ENCODE data around the gene FAM124A. TPM values are rescaled to one million over a fixed set of nuclear protein-coding genes. Genes with fewer than 3 reads are reported as not detected.

FAM124A gene
- total and polyA plus RNA-seq, 7 experiments from 2014 or later: 0.12 to 0.85 TPM; not detected in 5

DNA sequence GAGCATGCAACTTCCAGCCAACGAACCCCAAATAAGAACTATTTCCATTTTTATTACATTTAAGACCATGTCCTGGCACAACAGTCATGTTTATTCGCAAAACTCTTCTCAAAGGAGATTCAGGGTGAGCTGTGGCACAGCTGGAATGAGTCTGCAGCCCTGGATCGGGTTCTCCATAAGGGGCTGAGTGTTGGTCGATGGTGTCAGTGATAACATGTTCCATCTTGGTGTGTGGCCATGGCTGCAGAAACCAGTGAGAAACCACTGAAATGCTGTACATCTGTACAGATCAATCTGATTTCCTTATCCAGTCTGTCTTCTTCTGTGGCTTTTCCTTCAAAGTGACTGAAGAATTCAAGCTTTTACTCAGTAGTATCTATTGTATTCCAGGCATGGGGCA, 15.2 kb downstream of the FAM124A start:
- Mint-ChIP-seq H3K27ac (no peak overlapping the region), H3K9me3 (peaks cover 0 to 4% (median 0%) of the 10 kb centered on the region in 11 donors), H3K36me3 (no peaks in the 10 kb centered on the region), H3K4me3 (no peak overlapping the region), H3K27me3 (peaks cover 10 to 28% (median 20%) of the 10 kb centered on the region in 5 donors), H3K4me1 (peaks cover 0 to 1% (median 0%) of the 10 kb centered on the region in 7 donors)
- Histone ChIP-seq H3K4me3 (ENCODE audit: low read length) (no peak overlapping the region), H3K36me3 (ENCODE audit: control insufficient read depth in 2 of 3, insufficient read depth in 3 of 3, low read length in 3 of 3) (no peaks in the 10 kb centered on the region), H3K4me1 (ENCODE audit: control insufficient read depth in 2 of 2, insufficient read depth in 2 of 2, low read length in 2 of 2) (no peaks in the 10 kb centered on the region), H3K9me3 (ENCODE audit: control insufficient read depth in 2 of 3, low read length in 3 of 3) (no peaks in the 10 kb centered on the region), H3K27me3 (ENCODE audit: control insufficient read depth in 2 of 2, insufficient read depth in 2 of 2, low read length in 2 of 2) (no peaks in the 10 kb centered on the region), H3K27ac (ENCODE audit: low read depth, low read length) (no peak overlapping the region)
- ChIA-PET POLR2A (no interaction called here), CTCF (no interaction called here)
- intact Hi-C loops (cut with micrococcal nuclease): no loop called here
- ATAC-seq (no peak), DNase-seq (no peak)

DNA sequence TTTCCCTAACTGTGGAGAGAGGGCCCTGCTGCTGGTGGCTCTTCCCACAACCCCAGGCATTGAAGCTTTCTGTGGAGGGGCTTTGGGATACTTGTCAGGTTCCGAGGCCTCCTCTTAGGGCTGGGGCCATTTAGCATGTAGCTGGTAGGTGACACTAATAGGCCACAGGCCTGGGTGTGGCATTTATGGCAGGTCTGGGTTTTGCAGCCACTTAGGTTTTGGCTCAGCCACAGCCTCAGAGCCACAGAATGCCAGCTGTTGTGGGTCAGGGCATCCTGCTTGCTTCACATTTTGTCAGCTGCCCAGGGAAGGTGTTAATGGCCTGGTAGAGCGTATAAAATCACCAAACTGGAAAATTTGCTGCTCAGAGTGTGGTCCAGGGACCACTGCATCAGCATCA, 15.7 kb downstream of the FAM124A start:
- Mint-ChIP-seq H3K4me1 (peaks cover 0 to 1% (median 0%) of the 10 kb centered on the region in 7 donors), H3K36me3 (no peaks in the 10 kb centered on the region), H3K27me3 (peaks cover 10 to 25% (median 17%) of the 10 kb centered on the region in 5 donors), H3K4me3 (no peak overlapping the region), H3K27ac (no peak overlapping the region), H3K9me3 (peaks cover 0 to 4% (median 0%) of the 10 kb centered on the region in 11 donors)
- POLR2A ChIA-PET: no interaction called here
- no peak for ATAC-seq
- Histone ChIP-seq H3K36me3 (ENCODE audit: control insufficient read depth in 2 of 3, insufficient read depth in 3 of 3, low read length in 3 of 3) (no peaks in the 10 kb centered on the region), H3K9me3 (ENCODE audit: control insufficient read depth in 2 of 3, low read length in 3 of 3) (no peaks in the 10 kb centered on the region), H3K4me1 (ENCODE audit: control insufficient read depth in 2 of 2, insufficient read depth in 2 of 2, low read length in 2 of 2) (no peaks in the 10 kb centered on the region), H3K4me3 (ENCODE audit: low read length) (no peak overlapping the region), H3K27ac (ENCODE audit: low read depth, low read length) (no peak overlapping the region), H3K27me3 (ENCODE audit: control insufficient read depth in 2 of 2, insufficient read depth in 2 of 2, low read length in 2 of 2) (no peaks in the 10 kb centered on the region)
- CTCF ChIA-PET: no interaction called here
- DNase-seq: no peak
- intact Hi-C loops (cut with micrococcal nuclease): no loop called here

DNA sequence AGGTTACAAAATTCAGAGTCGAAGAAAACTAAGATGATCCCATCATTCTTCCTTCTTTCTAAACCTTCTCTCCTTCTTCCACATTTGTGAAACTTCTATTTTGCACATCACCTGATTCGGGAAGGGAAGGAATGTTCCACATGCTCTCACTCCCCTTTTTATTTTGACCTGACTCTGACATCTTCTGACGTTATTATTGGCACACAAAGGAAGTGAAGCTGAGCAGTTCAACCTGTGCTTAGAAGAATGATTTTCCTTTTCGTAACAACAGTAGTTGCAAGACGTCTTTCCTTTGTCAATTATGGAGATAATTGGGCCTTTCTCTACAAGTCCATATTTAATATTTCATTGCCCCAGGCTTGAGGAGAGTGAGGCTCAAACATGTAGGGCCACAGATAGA, 18.0 kb downstream of the FAM124A start:
- ATAC-seq: no peak
- H3K27me3 Mint-ChIP-seq: peaks cover 9 to 17% (median 13%) of the 10 kb centered on the region in 5 donors
- H3K4me3 Mint-ChIP-seq: no peak overlapping the region
- H3K4me1 ChIP-seq (ENCODE audit: control insufficient read depth in 2 of 2, insufficient read depth in 2 of 2, low read length in 2 of 2): no peaks in the 10 kb centered on the region
- H3K36me3 Mint-ChIP-seq: no peaks in the 10 kb centered on the region
- no peak overlapping the region for H3K27ac Mint-ChIP-seq
- H3K4me3 ChIP-seq (ENCODE audit: low read length): no peak overlapping the region
- H3K9me3 ChIP-seq (ENCODE audit: control insufficient read depth in 2 of 3, low read length in 3 of 3): no peaks in the 10 kb centered on the region
- no peaks in the 10 kb centered on the region for H3K27me3 ChIP-seq (ENCODE audit: control insufficient read depth in 2 of 2, insufficient read depth in 2 of 2, low read length in 2 of 2)
- DNase-seq: no peak
- H3K27ac ChIP-seq (ENCODE audit: low read depth, low read length): no peak overlapping the region
- intact Hi-C loops (cut with micrococcal nuclease): no loop called here
- ChIA-PET POLR2A (interaction anchor here (0.6 kb wide), 1 partner anchor 29 kb away, joined by 3 read pairs; no protein-coding TSS in a partner anchor), CTCF (no interaction called here)
- no peaks in the 10 kb centered on the region for H3K36me3 ChIP-seq (ENCODE audit: control insufficient read depth in 2 of 3, insufficient read depth in 3 of 3, low read length in 3 of 3)
- H3K4me1 Mint-ChIP-seq: peaks cover 0 to 1% (median 0%) of the 10 kb centered on the region in 7 donors
- H3K9me3 Mint-ChIP-seq: peaks cover 0 to 1% (median 0%) of the 10 kb centered on the region in 11 donors

DNA sequence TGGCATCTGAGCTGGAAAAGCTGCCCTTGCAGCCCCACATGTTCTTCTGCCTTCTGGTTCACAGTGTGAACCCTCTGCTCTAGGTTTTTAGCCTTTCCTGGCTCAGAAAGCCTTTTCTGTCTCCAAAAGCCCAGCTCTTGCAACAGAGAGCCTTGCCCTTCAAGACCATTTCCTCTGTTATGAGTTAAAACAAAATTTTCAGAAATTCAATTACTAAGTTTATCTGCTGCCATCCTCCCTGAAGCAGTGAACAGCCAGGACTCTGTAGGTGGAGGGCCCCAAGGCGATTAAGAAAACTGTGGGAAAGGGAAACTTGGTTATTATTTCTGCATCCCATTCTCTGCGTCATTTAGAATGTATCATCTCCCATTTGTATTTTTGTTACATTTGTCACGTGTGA, 18.8 kb downstream of the FAM124A start:
- CTCF ChIA-PET: no interaction called here
- Mint-ChIP-seq H3K27ac (no peak overlapping the region), H3K36me3 (no peaks in the 10 kb centered on the region), H3K9me3 (peaks cover 0 to 1% (median 0%) of the 10 kb centered on the region in 11 donors), H3K4me1 (peaks cover 0 to under 1% (median 0%) of the 10 kb centered on the region in 7 donors), H3K4me3 (no peak overlapping the region), H3K27me3 (peaks cover 7 to 13% (median 10%) of the 10 kb centered on the region in 5 donors)
- ATAC-seq (no peak), DNase-seq (no peak)
- intact Hi-C loops (cut with micrococcal nuclease): no loop called here
- Histone ChIP-seq H3K4me3 (ENCODE audit: low read length) (no peak overlapping the region), H3K36me3 (ENCODE audit: control insufficient read depth in 2 of 3, insufficient read depth in 3 of 3, low read length in 3 of 3) (no peaks in the 10 kb centered on the region), H3K4me1 (ENCODE audit: control insufficient read depth in 2 of 2, insufficient read depth in 2 of 2, low read length in 2 of 2) (no peaks in the 10 kb centered on the region), H3K9me3 (ENCODE audit: control insufficient read depth in 2 of 3, low read length in 3 of 3) (no peaks in the 10 kb centered on the region), H3K27me3 (ENCODE audit: control insufficient read depth in 2 of 2, insufficient read depth in 2 of 2, low read length in 2 of 2) (no peaks in the 10 kb centered on the region), H3K27ac (ENCODE audit: low read depth, low read length) (no peak overlapping the region)
- POLR2A ChIA-PET: no interaction called here

DNA sequence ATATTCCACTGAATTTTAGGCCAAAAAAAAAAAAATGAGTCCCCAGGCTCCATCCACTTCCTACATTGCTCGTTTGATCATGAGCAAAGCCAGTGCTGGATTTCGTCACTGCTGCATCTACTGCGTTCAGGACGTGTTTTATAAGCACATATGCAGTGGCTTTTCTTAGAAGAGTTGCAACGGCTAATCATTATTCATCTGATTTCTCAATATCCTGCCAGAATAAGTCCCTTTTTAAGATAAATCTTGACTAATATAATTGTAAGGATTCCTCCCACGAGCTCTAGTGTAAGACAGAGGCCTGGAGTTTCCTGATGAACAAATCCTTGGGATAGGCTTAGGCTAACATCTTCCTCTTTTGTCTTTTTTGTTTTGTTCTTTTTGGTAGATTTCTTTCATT, 19.5 kb downstream of the FAM124A start:
- intact Hi-C loops (cut with micrococcal nuclease): no loop called here
- H3K27ac Mint-ChIP-seq: no peak overlapping the region
- peaks cover 2 to 10% (median 6%) of the 10 kb centered on the region in 5 donors for H3K27me3 Mint-ChIP-seq
- no peak overlapping the region for H3K27ac ChIP-seq (ENCODE audit: low read depth, low read length)
- ATAC-seq: peak; percentile 54
- no peaks in the 10 kb centered on the region for H3K36me3 ChIP-seq (ENCODE audit: control insufficient read depth in 2 of 3, insufficient read depth in 3 of 3, low read length in 3 of 3)
- peaks cover 0 to 1% (median 0%) of the 10 kb centered on the region in 11 donors for H3K9me3 Mint-ChIP-seq
- H3K4me1 Mint-ChIP-seq: no peaks in the 10 kb centered on the region
- POLR2A ChIA-PET: no interaction called here
- no peak for DNase-seq
- no peaks in the 10 kb centered on the region for H3K4me1 ChIP-seq (ENCODE audit: control insufficient read depth in 2 of 2, insufficient read depth in 2 of 2, low read length in 2 of 2)
- no peaks in the 10 kb centered on the region for H3K9me3 ChIP-seq (ENCODE audit: control insufficient read depth in 2 of 3, low read length in 3 of 3)
- no peaks in the 10 kb centered on the region for H3K27me3 ChIP-seq (ENCODE audit: control insufficient read depth in 2 of 2, insufficient read depth in 2 of 2, low read length in 2 of 2)
- no peaks in the 10 kb centered on the region for H3K36me3 Mint-ChIP-seq
- H3K4me3 ChIP-seq (ENCODE audit: low read length): no peak overlapping the region
- H3K4me3 Mint-ChIP-seq: no peak overlapping the region
- CTCF ChIA-PET: no interaction called here

DNA sequence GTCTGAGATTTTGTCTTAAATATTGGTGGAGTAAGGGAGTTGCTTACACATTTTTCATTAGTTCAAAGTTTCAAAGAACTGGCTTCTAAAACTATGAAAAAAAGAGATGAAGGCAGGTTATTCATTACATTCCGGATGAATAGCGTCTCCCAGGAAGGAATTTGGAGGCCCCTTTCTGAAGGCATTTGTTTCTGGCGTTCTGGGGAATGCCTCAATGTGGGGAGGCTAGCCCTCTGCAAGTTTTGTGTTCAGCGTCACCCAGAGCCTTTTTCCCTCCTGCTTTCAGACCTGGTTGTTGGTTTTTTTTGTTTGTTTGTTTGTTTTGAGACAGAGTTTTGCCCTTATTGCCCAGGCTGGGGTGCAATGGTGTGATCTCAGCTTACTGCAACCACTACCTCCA, 21.0 kb downstream of the FAM124A start:
- Histone ChIP-seq H3K4me1 (ENCODE audit: control insufficient read depth in 2 of 2, insufficient read depth in 2 of 2, low read length in 2 of 2) (no peaks in the 10 kb centered on the region), H3K27me3 (ENCODE audit: control insufficient read depth in 2 of 2, insufficient read depth in 2 of 2, low read length in 2 of 2) (no peaks in the 10 kb centered on the region), H3K27ac (ENCODE audit: low read depth, low read length) (no peak overlapping the region), H3K9me3 (ENCODE audit: control insufficient read depth in 2 of 3, low read length in 3 of 3) (no peaks in the 10 kb centered on the region), H3K4me3 (ENCODE audit: low read length) (no peak overlapping the region), H3K36me3 (ENCODE audit: control insufficient read depth in 2 of 3, insufficient read depth in 3 of 3, low read length in 3 of 3) (no peaks in the 10 kb centered on the region)
- ChIA-PET POLR2A (no interaction called here), CTCF (no interaction called here)
- H3K4me1 Mint-ChIP-seq: no peaks in the 10 kb centered on the region
- H3K27ac Mint-ChIP-seq: no peak overlapping the region
- no peak for ATAC-seq
- no peak for DNase-seq
- H3K9me3 Mint-ChIP-seq: peaks cover 0 to 1% (median 0%) of the 10 kb centered on the region in 11 donors
- peaks cover 0 to 15% (median 7%) of the 10 kb centered on the region in 5 donors for H3K27me3 Mint-ChIP-seq
- no peak overlapping the region for H3K4me3 Mint-ChIP-seq
- H3K36me3 Mint-ChIP-seq: no peaks in the 10 kb centered on the region
- intact Hi-C loops (cut with micrococcal nuclease): no loop called here

DNA sequence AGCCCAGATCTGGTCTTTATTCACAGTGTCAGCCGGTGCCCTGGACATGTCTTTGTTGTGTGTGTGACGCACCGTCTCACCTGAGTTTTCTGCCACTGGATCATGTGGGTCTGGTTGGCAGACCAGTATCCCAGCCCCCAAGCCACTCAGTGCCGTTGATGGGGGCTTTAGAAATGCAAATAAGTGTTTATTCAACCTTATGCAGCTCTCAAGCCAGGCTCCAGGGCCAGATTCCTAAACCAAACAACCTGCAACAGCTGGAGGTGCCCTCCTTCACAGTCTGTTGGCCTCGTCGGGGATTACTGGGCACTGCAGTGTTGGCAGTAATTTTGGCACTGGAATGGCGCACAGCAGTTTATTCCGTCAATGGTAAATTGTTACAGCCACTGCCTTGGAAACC, 21.6 kb downstream of the FAM124A start:
- no peaks in the 10 kb centered on the region for H3K9me3 ChIP-seq (ENCODE audit: control insufficient read depth in 2 of 3, low read length in 3 of 3)
- Mint-ChIP-seq H3K9me3 (peaks cover 0 to 1% (median 0%) of the 10 kb centered on the region in 11 donors), H3K4me1 (no peaks in the 10 kb centered on the region), H3K36me3 (no peaks in the 10 kb centered on the region), H3K4me3 (no peak overlapping the region), H3K27ac (no peak overlapping the region), H3K27me3 (peaks cover 0 to 15% (median 7%) of the 10 kb centered on the region in 5 donors)
- no peaks in the 10 kb centered on the region for H3K27me3 ChIP-seq (ENCODE audit: control insufficient read depth in 2 of 2, insufficient read depth in 2 of 2, low read length in 2 of 2)
- POLR2A ChIA-PET: no interaction called here
- intact Hi-C loops (cut with micrococcal nuclease): no loop called here
- H3K36me3 ChIP-seq (ENCODE audit: control insufficient read depth in 2 of 3, insufficient read depth in 3 of 3, low read length in 3 of 3): no peaks in the 10 kb centered on the region
- CTCF ChIA-PET: no interaction called here
- DNase-seq: no peak
- no peak overlapping the region for H3K4me3 ChIP-seq (ENCODE audit: low read length)
- ATAC-seq: no peak
- H3K27ac ChIP-seq (ENCODE audit: low read depth, low read length): no peak overlapping the region
- H3K4me1 ChIP-seq (ENCODE audit: control insufficient read depth in 2 of 2, insufficient read depth in 2 of 2, low read length in 2 of 2): no peaks in the 10 kb centered on the region
